Lower lobe of right lung (tissue), 2 donors: ENCODE measurements around the gene CYBA. TPM values are rescaled to one million over a fixed set of nuclear protein-coding genes. Genes with fewer than 3 reads are reported as not detected.
A peak's percentile ranks its signal among the peaks of the same experiment; 100 is the strongest.

Experiments used
- ATAC-seq, 2 donors: fragments of 200-7000 bp; cut with Tn5 transposase; one replicate each; pipeline ENCODE4 v1.9.1; 2020 to 2022; ENCODE audit warnings: mild to moderate bottlenecking in 2 of 2, moderate library complexity in 2 of 2
- DNase-seq: peaks from one replicate; pipeline ENCODE4 v3.0.0-alpha.2; 2020
- H3K27ac ChIP-seq: fragments of 200-600 bp; one replicate; pipeline ENCODE4 v1.8.0; 2022
- H3K27me3 ChIP-seq: fragments of 200-600 bp; one replicate; pipeline ENCODE4 v1.8.0; 2022; ENCODE audit warnings: low read depth
- H3K36me3 ChIP-seq: fragments of 200-600 bp; one replicate; pipeline ENCODE4 v1.8.0; 2022; ENCODE audit warnings: mild to moderate bottlenecking
- H3K4me1 ChIP-seq: fragments of 200-600 bp; one replicate; pipeline ENCODE4 v1.8.0; 2022
- H3K4me3 ChIP-seq: fragments of 200-600 bp; one replicate; pipeline ENCODE4 v1.8.0; 2022; ENCODE audit warnings: mild to moderate bottlenecking
- H3K9me3 ChIP-seq: fragments of 200-600 bp; one replicate; pipeline ENCODE4 v1.8.0; 2022
- CTCF ChIP-seq: fragments of 200-600 bp; IDR thresholded peaks from one replicate; pipeline ENCODE4 v1.8.0; 2022; ENCODE audit warnings: antibody characterized with exemption, mild to moderate bottlenecking
- intact Hi-C: fragments of 100-400 bp; cut with DNase I; formaldehyde crosslinking; loops from one replicate; pipeline ENCODE4 v1.11.0; 2022
- total RNA-seq: library from RNA; stranded (reverse); fragmentation: NEBNext Ultra II Directional; extraction: Animal tissue kit (Norgen Biotek cat#: 25700); gene quantifications from one replicate; pipeline ENCODE4 v1.2.1, GENCODE V29; 2021
- donor health status: DM: no; HTN: yes; CAD: no; lungs with severe emphysema.

CYBA gene
- total RNA-seq, 1 donor from 2014 or later: 371 TPM

- H3K27me3 ChIP-seq: peaks cover 47% of the 10 kb centered on the region
- H3K36me3 ChIP-seq: peaks cover 12% of the 10 kb centered on the region
- H3K27ac ChIP-seq: no peak overlapping the region
- no peak for TF ChIP-seq CTCF
- no peaks in the 10 kb centered on the region for H3K9me3 ChIP-seq
- ATAC-seq: no peak
- intact Hi-C loops: no loop called here
- no peak for DNase-seq
- H3K4me3 ChIP-seq: no peak overlapping the region
- peaks cover 16% of the 10 kb centered on the region for H3K4me1 ChIP-seq
Measured at GRCh38 chr16:88640498-88641247, 10.2 kb downstream of the CYBA start.

- H3K4me1 ChIP-seq: peaks cover 21% of the 10 kb centered on the region
- ATAC-seq (no peak), DNase-seq (no peak)
- no peak overlapping the region for H3K4me3 ChIP-seq
- no peaks in the 10 kb centered on the region for H3K9me3 ChIP-seq
- H3K27me3 ChIP-seq: peaks cover 48% of the 10 kb centered on the region
- H3K36me3 ChIP-seq: peaks cover 12% of the 10 kb centered on the region
- H3K27ac ChIP-seq: no peak overlapping the region
- TF ChIP-seq CTCF: no peak
- intact Hi-C loops: no loop called here
Measured at GRCh38 chr16:88640039-88640495, 10.8 kb downstream of the CYBA start.

GRCh38 chr16:88639231-88640038, 11.4 kb downstream of the CYBA start:
- peaks cover 27% of the 10 kb centered on the region for H3K4me1 ChIP-seq
- ATAC-seq: peak; percentile 42 to 50

GRCh38 chr16:88638323-88639230, 12.3 kb downstream of the CYBA start, which contains the start of gene IL17C:
TSS of gene IL17C (plus strand) at chr16:88638572. CDS start at chr16:88638642, 70 bp downstream.
- H3K4me1 ChIP-seq: peaks cover 34% of the 10 kb centered on the region
- H3K27me3 ChIP-seq: peaks cover 48% of the 10 kb centered on the region
- H3K4me3 ChIP-seq: no peak within 1 kb of the TSS
- DNase-seq (no peak), ATAC-seq (peak in 1 of 2 donors; percentile 13)
- peaks cover 9% of the 10 kb centered on the region for H3K36me3 ChIP-seq
- TF ChIP-seq CTCF: no peak
- no peaks in the 10 kb centered on the region for H3K9me3 ChIP-seq
- H3K27ac ChIP-seq: no peak within 1 kb of the TSS
- intact Hi-C loops: no loop called here

More at GRCh38 chr16:88639231-88640038, 11.4 kb downstream of the CYBA start:
- Histone ChIP-seq H3K27ac (no peak overlapping the region), H3K36me3 (peaks cover 12% of the 10 kb centered on the region), H3K9me3 (no peaks in the 10 kb centered on the region), H3K27me3 (peaks cover 48% of the 10 kb centered on the region), H3K4me3 (no peak overlapping the region)
- intact Hi-C loops: no loop called here
- peak; percentile 83 for DNase-seq
- TF ChIP-seq CTCF: no peak
